Endothelial cell (in vitro differentiated cells): ENCODE data around the gene SGTA. TPM values are rescaled to one million over a fixed set of nuclear protein-coding genes. Genes with fewer than 3 reads are reported as not detected.

Source experiments
- DNase-seq: peaks from one replicate; pipeline ENCODE4 v3.0.0; 2021; ENCODE audit warnings: low spot score
- H3K27ac Mint-ChIP-seq: one replicate; pipeline ENCODE4 v1.8.0; 2021; ENCODE audit warnings: mixed read lengths, inconsistent platforms; ENCODE audit not compliant: unreplicated experiment
- H3K27me3 Mint-ChIP-seq: one replicate; pipeline ENCODE4 v1.8.0; 2021; ENCODE audit warnings: mild to moderate bottlenecking, moderate library complexity, mixed read lengths, inconsistent platforms; ENCODE audit not compliant: unreplicated experiment
- H3K36me3 Mint-ChIP-seq: one replicate; pipeline ENCODE4 v1.8.0; 2021; ENCODE audit warnings: mild to moderate bottlenecking, low read depth, mixed read lengths, inconsistent platforms; ENCODE audit not compliant: unreplicated experiment
- H3K4me1 Mint-ChIP-seq: one replicate; pipeline ENCODE4 v1.8.0; 2021; ENCODE audit warnings: mild to moderate bottlenecking, mixed read lengths, inconsistent platforms; ENCODE audit not compliant: unreplicated experiment
- H3K4me3 Mint-ChIP-seq: one replicate; pipeline ENCODE4 v1.8.0; 2021; ENCODE audit warnings: mild to moderate bottlenecking, mixed read lengths, inconsistent platforms; ENCODE audit not compliant: unreplicated experiment
- H3K9me3 Mint-ChIP-seq: one replicate; pipeline ENCODE4 v1.8.0; 2021; ENCODE audit warnings: mixed read lengths, inconsistent platforms; ENCODE audit not compliant: unreplicated experiment
- total RNA-seq: library from RNA; stranded (reverse); fragmentation: NEBNext Ultra II Directional; extraction: Animal tissue kit (Norgen Biotek cat#: 25700); gene quantifications from one replicate; pipeline ENCODE4 v1.2.1, GENCODE V29; 2021; ENCODE audit not compliant: unreplicated experiment
- TF ChIP-seq, protein P1 (sequence below): fragments of 200-600 bp; sonication (generic); IDR thresholded peaks from one replicate; pipeline ENCODE4 v1.5.0; 2021; ENCODE audit warnings: antibody characterized with exemption; ENCODE audit not compliant: unreplicated experiment

Gene SGTA
- total RNA-seq, 1 donor from 2014 or later: 60.4 TPM

DNA sequence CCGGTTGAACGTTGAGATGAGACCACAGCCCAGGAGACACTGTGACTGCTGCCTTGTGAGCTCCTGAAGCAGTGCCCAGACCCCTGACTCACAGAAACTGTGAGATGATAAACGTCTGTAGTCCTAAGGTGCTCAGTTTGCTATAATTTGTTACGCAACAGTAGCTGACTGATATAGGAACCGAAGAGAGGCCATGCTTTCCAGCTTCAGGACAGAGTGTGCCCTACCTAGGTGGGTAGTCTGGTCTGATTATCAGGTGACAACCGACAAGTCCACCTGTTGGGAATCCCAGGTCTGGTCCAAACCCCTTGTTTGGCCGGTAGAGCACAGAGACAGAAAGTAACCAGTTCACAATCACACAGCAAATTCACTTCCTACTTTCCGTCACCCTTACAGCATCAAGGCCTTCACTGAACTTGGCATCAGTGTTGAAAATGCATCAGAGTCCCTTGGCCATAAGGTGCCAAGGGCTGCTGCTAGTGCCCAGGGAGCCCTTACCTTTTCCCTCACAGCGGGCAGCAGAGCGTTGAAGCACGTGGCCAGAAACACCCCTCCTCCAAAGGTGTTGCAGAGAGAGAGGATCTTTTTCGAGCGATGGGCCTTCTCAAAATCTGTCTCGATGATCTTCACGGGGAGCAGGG, 46.4 kb downstream of the SGTA start:
- H3K36me3 Mint-ChIP-seq: peaks cover 30% of the 10 kb centered on the region
- H3K4me3 Mint-ChIP-seq: peak overlapping the region; percentile 42
- no peak for DNase-seq
- H3K27ac Mint-ChIP-seq: no peak overlapping the region
- no peaks in the 10 kb centered on the region for H3K9me3 Mint-ChIP-seq
- TF ChIP-seq, protein P1, sequence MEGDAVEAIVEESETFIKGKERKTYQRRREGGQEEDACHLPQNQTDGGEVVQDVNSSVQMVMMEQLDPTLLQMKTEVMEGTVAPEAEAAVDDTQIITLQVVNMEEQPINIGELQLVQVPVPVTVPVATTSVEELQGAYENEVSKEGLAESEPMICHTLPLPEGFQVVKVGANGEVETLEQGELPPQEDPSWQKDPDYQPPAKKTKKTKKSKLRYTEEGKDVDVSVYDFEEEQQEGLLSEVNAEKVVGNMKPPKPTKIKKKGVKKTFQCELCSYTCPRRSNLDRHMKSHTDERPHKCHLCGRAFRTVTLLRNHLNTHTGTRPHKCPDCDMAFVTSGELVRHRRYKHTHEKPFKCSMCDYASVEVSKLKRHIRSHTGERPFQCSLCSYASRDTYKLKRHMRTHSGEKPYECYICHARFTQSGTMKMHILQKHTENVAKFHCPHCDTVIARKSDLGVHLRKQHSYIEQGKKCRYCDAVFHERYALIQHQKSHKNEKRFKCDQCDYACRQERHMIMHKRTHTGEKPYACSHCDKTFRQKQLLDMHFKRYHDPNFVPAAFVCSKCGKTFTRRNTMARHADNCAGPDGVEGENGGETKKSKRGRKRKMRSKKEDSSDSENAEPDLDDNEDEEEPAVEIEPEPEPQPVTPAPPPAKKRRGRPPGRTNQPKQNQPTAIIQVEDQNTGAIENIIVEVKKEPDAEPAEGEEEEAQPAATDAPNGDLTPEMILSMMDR: no peak
- peaks cover 4% of the 10 kb centered on the region for H3K4me1 Mint-ChIP-seq
- peaks cover 5% of the 10 kb centered on the region for H3K27me3 Mint-ChIP-seq

DNA sequence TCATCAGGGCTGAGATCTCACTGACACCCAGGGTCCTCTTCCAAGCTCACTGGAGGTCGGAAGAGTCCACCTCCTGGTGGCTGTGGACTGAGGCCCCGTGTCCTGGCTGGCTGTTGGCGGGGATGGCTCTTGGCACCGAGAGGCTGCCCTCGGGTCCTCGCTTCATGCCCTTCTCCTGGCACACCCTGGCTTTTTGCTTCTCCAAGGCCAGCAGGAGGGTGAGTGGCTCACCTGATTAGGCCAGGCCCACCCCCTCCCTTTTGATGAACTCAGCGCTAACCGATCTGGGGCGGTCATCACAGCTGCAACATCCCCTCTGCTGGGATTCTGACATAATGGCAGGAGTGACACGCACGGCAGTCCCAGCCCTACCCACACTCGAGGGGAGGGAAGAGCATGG, 47.7 kb downstream of the SGTA start:
- H3K27ac Mint-ChIP-seq: no peak overlapping the region
- H3K9me3 Mint-ChIP-seq: no peaks in the 10 kb centered on the region
- H3K4me1 Mint-ChIP-seq: peaks cover 4% of the 10 kb centered on the region
- TF ChIP-seq, protein P1: no peak
- H3K4me3 Mint-ChIP-seq: peak overlapping the region; percentile 42
- H3K27me3 Mint-ChIP-seq: peaks cover 2% of the 10 kb centered on the region
- no peak for DNase-seq
- H3K36me3 Mint-ChIP-seq: peaks cover 30% of the 10 kb centered on the region

DNA sequence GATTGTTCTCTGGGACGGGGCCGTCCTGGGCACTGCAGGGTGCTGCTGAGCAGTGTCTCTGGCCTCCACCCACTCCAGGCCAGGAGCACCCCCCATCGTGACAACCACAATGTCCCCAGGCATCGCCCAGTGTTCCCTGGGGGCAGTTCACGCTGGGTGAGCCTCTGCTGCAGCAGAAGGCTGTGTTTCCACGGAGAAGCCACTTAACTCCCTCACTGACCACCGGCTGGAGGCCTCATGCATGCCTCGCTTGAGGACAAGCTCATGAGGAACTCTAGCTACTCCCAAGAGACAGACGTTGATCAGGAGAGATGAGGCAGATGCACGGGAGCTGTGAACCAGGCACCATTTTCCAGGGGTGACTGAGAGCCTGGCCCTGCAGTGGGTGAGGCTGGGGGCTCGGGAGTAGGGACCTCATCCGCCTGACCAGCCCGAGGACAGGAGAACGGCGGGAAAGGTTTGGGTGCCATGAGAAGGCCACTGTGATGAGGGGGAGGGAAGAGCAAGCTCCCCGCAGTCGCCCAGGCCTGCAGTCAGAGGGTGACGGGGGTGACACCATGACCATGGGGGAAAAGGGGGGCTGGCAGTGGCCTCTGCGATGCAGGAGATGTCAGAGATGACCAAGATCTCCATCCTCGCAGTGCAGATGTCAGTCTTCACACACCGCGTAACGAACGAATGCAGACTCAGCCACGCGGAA, 48.3 kb downstream of the SGTA start:
- TF ChIP-seq, protein P1: no peak
- peaks cover 30% of the 10 kb centered on the region for H3K36me3 Mint-ChIP-seq
- H3K27ac Mint-ChIP-seq: no peak overlapping the region

DNA sequence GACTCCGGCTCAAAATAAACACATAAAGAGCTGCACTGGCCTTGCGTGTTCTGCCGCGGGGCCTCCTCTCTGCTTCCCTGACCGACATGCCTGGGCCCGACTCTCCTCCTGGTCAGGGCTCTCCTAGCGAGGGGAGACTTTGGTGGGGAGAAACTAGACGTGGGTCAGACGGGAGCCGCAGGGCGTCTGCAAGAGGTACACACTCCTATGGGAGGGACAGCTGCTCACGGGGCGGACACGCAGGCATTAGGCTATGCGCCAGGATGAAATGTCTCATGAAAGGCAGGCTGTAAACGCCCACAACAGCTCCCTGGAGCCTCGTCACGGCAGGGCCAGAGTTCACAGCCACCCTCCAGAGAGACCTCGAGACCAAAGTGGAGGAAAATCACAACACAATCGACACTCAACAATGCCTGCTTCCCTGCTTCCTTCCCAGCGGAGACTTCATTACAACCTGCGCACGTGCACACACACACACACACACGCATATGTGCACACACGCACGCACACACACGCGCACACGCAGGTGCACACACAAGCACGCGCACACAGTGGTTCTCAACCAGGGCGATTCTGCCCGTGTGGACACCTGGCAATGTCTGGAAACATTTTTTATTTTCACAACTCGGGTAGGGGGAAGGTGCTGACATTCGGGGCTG, 49.0 kb downstream of the SGTA start:
- peaks cover 30% of the 10 kb centered on the region for H3K36me3 Mint-ChIP-seq
- DNase-seq: no peak
- peak overlapping the region; percentile 47 for H3K4me3 Mint-ChIP-seq
- TF ChIP-seq, protein P1: no peak
- peaks cover 1% of the 10 kb centered on the region for H3K4me1 Mint-ChIP-seq
- no peak overlapping the region for H3K27ac Mint-ChIP-seq
- peaks cover 2% of the 10 kb centered on the region for H3K27me3 Mint-ChIP-seq
- H3K9me3 Mint-ChIP-seq: no peaks in the 10 kb centered on the region

More for the DNA sequence above, 48.3 kb downstream of the SGTA start:
- Mint-ChIP-seq H3K4me1 (peaks cover 4% of the 10 kb centered on the region), H3K4me3 (peak overlapping the region; percentile 47), H3K9me3 (no peaks in the 10 kb centered on the region), H3K27me3 (peaks cover 2% of the 10 kb centered on the region)
- no peak for DNase-seq
